Cardiac septum (tissue), 1 donor: ENCODE measurements around the gene MBP. TPM values are rescaled to one million over a fixed set of nuclear protein-coding genes. Genes with fewer than 3 reads are reported as not detected.

Source experiments
- DNase-seq: peaks from one replicate; pipeline ENCODE4 v3.0.0-alpha.2; 2020; ENCODE audit warnings: low spot score
- intact Hi-C: fragments of 100-400 bp; cut with DNase I; formaldehyde crosslinking; loops from one replicate; pipeline ENCODE4 v1.14.0; 2022
- total RNA-seq: library from RNA; stranded (reverse); fragmentation: NEBNext Ultra II Directional; extraction: Animal tissue kit (Norgen Biotek cat#: 25700); gene quantifications from one replicate; pipeline ENCODE4 v1.2.1, GENCODE V29; 2021
- donor health status: DM: no; HTN: no; CAD: no.

Gene MBP
- total RNA-seq, 1 donor from 2014 or later: 37.7 TPM

DNA sequence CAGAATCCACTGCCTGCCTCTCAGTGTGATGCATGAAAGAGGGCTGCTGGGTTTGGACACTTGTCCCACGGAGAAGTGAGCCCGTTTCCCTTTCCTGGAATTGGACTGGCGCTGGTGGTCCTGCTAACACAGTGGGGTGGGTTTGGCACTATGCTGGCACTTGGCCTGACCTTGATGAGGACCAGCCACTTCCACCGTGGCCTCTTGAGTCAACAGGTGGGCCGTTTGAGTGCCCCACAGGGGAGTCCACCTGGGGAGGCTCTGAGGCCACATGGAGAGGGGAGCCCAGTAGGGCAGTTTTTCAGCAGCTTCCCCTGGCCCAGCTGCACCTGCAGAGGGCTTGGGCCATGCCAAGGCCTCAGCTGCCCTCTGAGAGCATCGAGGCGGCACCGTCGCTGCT, 56.5 kb downstream of the MBP start:
- intact Hi-C loops: no loop called here
- no peak for DNase-seq

DNA sequence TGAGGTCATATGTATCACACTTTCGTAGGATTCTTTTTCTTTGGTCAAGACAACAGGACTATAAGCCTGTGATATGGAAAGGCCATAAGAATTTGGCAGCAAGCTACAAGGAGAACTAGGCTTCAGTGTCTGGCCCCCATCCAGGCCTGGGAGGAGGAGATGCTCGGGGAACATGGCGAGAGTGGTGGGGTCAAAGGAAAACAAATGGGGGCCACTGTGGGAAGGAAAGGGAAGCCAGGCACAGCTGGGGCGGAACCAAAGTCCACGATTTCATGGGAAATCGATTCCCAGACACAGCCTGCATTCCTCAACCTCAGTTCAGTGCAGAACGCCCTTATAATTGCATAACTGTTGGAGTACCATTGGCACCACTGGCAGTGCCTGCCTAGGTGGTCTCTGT, 58.2 kb downstream of the MBP start:
- intact Hi-C loops: loop anchor here (5.0 kb wide), 1 partner anchor 33 kb away; no protein-coding TSS in a partner anchor
- no peak for DNase-seq

DNA sequence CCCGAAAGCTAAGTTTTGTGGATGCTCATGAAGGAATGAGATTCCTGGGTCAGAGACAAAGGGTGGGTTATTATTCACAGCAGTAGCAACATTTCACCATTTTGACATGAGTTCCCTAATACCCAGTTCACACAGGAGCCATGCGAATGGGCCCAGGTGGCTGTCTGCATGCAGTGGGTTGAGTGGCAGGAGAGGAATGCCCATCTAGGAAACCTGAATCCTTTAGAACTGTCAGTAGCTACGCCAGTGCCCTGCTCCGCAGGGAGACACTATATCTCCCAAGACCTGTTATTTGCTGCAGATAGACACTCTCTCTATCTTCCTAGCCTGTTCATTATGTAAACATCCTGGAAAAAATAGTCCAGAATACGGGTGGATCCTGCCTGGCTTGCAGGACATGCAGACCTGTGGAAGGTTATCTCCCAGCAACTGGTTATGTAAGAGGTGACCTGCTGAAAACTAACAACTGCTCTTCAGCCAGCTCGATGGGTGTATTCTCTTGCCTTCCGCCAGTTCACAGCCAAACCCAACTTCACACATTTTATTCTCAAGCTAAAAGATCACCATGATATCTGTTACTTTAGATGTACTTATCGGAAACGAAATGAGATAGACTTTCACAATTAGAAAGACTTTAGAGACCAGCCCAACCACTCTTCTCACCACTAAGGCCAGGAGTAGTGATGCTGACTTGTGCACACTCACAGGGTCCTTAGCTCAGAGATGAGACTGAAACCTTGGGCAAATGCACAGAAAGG, 59.1 kb downstream of the MBP start:
- intact Hi-C loops: loop anchor here (5.0 kb wide), 1 partner anchor 34 kb away; no protein-coding TSS in a partner anchor
- DNase-seq: no peak

DNA sequence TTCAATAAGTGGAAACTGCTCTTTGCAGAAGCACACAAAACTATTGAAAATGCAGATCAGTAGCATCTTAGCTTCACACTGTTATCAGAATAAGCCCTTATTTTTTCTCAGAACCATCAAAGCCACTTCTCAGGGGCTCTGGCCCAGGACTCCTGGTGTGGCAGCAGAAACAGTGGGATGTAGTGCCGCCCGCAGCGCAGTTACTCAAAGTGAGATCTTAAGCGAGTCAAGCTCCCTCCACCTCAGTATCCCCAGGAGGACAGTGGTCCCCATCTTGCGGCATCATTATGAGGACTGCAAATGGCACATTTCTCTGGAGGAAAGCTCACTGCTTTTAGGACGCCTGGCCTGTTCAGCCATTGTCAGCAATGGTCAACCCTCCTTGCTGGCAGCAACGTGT, 60.0 kb downstream of the MBP start:
- no peak for DNase-seq
- intact Hi-C loops: loop anchor here (5.0 kb wide), 1 partner anchor 35 kb away; no protein-coding TSS in a partner anchor

DNA sequence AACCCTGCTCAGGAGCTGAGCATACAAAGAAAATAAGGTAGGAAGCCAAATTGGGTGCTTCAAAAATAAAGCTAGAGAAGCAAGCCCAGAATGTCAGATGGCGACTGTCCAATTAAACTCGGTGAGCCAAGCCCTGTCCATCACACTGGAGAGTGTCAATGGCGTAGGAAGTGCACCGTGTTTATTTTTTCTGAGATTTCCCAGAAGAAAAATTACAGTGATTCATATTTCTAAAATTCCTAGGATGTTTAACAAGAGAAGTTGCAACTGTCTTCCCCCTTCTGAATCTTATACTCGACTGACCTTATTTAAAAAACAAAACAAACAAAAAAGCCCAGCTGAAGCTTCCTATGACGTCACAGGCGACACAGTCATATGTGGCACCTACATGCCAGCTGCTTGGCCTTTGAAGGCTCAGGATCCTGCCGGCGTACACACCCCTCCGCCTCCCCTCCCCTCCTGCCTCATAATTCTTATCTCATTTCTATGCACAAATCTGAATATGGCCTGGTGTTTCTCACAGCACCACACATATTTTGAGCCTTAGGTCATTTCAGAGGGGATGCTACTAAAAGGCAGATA, 60.8 kb downstream of the MBP start:
- DNase-seq: no peak
- intact Hi-C loops: loop anchor here (5.0 kb wide), 1 partner anchor 35 kb away; no protein-coding TSS in a partner anchor

DNA sequence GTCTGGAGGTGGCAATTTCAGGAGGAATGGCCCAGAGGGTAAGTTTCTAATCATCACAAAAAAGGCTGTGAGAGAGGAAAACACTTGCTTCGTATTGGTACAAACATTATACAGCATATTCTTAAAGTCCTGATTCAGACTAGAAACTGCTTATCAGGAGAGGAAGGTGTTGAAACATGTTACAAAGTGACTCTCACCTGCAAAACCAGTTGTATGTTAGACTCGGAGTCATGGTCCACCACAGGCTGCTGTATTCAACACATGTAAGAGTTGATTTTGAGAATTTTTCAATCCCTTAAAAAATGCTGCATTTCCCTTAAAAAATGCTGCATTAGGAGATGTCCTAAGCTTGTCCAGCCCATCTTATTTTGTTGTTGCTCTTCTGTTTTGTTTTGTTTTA, 61.5 kb downstream of the MBP start:
- intact Hi-C loops: loop anchor here (5.0 kb wide), 1 partner anchor 36 kb away; no protein-coding TSS in a partner anchor
- DNase-seq: no peak

DNA sequence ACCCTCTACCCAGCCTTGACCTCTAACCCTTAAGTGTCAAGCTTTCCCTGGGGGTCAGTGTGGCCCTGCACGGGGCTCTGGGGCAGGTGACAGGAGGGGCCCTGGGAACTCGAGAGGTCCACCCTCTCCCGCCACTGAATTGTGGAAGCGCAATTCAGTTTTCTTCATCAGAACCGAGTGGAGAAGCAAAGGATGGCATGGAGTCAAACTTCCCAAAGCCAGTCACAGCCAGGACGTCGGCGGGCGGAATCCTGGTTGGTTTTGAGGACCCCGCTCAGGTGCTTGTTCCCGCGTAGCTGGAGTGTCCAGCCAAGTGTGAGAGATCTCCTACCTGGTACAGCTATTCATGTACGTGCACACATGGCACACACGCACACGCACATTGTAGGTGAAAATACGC, 62.0 kb downstream of the MBP start:
- no peak for DNase-seq
- intact Hi-C loops: loop anchor here (5.0 kb wide), 1 partner anchor 37 kb away; no protein-coding TSS in a partner anchor

DNA sequence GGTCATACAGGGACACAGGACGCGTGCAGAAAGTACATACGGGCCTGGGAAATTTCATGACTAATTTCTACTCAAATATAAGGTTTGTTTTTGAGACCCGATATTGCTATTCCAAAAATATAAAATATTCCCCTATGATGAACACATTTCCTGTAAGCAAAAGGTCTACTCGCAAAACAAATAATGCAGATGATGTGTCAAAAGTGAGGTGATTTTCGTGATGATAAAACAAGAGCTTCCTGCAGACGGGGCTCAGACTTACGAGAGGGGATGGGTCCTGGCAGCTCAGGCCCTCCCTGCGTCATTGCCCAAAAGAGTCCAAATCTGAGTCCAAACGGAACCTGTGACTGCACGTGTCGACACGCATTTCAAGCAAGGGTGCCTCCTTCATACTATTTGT, 62.7 kb downstream of the MBP start:
- no peak for DNase-seq
- intact Hi-C loops: loop anchor here (5.0 kb wide), 3 partner anchors 37 to 142 kb away; partner anchors contain the start of gene MBP

DNA sequence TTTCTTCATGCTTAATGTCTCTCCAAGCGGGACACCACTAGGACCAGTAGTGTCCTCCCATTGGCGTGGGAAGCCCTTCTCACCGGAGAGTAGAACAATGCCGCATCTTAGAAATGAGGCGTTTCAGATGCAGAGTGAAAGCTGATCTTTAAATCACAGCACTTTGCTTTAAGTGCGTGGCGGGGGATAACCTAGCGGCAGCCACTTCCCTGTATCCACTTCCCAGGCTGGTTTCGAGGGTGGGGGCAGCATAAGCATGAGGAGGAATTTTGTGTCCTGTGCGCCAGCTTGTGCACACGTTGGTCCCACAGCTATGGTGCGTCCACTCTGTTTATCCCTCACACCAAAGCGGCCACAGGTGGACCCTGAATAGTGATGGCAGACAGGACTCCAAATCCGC, 63.1 kb downstream of the MBP start:
- no peak for DNase-seq
- intact Hi-C loops: loop anchor here (5.0 kb wide), 2 partner anchors 63 to 143 kb away; partner anchors contain the start of gene MBP

DNA sequence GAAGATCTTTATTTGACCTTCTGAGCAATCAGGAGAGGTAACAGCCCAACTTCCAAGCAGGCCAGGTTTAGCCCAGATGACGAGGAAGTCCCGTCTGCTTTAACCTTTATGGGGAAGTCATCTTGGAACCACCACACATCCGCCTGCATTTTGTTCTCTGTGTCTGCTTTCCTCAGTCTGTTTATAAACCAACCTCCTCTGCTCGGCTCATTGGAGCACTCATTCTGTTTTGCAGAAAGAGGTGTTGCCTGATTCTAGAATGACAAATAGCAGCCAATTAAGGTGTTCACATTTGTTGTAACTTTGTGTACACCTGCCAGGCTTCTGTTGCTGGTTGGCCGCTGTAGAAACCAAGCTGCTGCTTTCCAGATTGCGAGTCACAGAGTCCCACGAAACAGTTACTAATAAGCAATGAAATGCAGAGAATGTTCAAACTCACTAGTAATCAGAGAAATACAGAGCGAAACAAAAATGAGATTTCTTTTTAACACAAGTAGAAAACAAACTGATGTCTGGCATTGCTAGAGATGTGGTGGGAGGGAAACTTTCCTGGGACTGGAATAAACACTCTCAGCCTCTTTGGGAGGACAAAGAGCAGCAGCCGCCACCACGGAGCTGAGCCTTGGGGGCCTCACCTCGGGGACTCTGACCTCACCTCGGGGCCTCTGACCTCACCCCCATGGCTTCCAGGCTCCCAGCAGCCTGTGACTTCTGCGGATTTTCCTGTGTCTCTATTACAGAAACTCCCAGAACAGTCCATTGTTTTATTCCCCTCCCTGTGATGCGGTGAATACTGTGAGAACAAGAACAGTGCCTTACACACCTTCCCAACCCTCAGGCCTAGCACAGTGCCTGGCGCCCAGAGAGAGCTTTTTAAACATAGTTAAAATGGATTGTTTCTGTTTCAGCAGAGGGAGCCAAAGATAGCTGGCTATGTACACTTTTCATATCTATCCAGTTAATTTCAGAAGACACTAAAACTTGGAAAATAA, 64.0 kb downstream of the MBP start:
- intact Hi-C loops: loop anchor here (5.0 kb wide), 2 partner anchors 64 to 144 kb away; partner anchors contain the start of gene MBP
- no peak for DNase-seq

DNA sequence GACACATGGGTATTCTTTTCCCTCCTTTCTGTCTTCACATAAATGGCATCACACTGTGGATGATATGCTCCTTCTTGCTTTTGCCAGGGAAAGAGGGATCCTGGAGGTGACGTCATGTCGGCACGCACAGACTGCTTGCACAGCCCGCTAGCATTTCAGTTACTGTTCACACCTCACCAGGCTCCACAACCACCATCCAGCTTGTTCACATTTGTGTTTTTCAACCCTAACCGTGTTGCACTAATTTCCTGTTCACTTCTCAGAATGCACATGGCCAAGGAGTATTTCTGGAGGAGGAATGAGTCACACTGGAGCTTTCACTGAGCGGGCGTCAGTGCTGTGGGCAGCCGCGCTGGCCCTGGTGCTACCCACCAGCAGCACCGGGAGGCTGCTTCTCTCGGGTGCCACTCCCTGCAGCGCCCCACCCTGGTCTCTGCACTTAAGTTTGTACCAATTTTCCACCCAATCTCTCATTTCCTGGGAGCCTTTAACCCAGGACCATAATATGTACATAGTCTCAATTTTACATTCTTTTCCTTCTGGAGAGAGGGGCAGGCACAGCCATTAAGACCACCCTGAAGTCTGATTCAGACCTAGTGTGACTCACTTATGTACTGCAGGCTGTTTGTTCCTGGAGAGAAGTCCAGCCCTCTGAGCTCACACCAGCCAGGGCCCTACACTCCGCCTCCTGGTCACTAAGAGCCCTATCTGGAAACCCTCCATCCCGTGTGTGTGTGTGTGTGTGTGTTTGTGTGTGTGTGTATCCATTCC, 65.1 kb downstream of the MBP start:
- intact Hi-C loops: loop anchor here (5.0 kb wide), 2 partner anchors 65 to 145 kb away; partner anchors contain the start of gene MBP
- DNase-seq: no peak

DNA sequence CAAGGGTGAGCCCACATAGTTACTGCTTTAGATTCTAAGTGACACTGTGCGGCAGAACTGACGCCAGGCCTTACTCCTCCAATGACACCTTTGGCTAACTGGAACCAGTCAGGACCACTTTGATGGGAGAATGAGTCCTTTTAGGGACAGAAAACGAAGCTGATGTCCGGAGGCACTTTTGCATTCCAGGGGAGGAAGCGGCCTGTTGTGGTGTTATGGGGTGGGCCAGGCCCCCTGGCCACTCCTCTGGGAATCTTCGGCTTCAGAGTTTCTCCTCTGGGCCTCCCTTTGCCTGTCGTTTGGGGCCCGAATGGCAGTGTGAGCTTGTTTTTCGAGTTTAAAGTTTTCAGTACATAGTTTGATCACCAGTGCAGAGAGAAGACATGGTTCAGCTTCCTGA, 65.9 kb downstream of the MBP start:
- intact Hi-C loops: loop anchor here (5.0 kb wide), 2 partner anchors 66 to 146 kb away; partner anchors contain the start of gene MBP

DNA sequence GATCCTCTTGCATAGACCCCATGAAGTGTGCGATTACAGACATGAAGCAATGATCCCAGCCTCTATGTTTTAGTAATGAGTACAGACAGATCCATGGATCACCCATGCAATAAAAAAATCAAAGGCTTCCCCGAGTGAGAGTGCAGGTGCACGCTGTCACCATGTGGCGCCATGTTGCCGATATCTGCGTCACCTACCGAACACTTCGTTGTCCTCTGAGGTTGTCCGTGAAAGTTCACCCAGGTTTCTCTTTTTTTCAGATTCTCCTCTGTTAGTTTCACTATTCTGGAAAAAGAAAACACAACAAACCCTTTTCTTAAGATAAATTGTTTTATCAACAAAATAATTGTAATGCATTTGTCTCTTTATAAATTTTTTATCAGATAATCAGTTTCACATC, 66.5 kb downstream of the MBP start:
- intact Hi-C loops: loop anchor here (5.0 kb wide), 2 partner anchors 66 to 146 kb away; partner anchors contain the start of gene MBP
- DNase-seq: no peak

More for the DNA sequence above, 65.9 kb downstream of the MBP start:
- no peak for DNase-seq

DNA sequence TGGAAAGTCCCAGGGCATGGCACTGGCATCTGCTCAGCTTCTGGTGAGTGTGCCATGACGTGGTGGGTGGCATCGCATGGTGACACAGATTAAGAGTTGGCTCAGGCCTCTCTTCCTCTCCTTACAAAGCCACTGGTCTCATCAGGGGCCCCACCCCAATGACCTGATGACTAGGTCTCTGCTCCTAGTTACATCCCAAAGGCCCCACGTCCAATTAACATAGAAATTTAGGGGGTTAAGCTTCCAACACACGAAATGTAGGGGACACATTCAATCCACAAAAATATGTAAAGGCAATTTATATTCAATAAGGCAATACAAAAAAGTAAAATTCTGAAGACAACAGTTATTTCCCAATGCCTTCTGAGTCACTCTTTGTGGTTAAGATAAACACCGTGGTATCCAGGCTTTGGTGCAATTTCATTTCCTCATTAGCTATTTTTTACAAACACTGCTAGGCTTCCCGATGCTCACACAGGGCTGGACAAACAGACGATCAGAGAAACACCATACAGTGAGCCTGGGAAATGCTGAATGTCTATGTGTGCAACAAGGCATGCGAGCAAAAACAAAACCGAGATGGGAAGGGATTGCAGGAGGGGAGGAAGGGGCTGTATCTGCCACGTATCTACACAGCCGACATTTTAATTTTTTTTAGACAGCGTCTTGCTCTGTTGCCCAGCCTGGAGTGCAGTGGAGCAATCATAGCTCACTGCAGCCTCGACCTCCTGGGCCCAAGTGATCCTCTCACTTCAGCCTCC, 67.2 kb downstream of the MBP start:
- no peak for DNase-seq
- intact Hi-C loops: loop anchor here (5.0 kb wide), 2 partner anchors 67 to 147 kb away; partner anchors contain the start of gene MBP

DNA sequence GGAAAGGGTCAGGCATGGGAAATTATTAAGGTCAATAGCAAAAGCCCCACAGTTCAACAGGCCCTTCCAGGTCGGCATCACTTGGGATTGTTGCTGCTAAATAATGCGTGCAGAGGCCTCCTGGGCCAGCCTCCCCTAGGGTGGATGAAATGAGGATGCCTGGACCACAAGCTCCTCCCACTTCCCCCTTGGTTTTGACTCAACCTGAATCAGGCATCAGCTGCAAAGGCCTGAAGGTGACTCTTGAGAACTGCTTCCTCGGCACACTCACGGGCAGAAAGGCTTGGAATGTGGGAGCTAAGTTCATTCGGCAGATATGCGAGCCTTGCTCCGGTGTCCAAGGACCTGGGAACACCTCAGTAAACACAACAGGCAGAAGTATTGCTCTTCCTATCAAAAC, 69.3 kb downstream of the MBP start:
- intact Hi-C loops: no loop called here
- no peak for DNase-seq

DNA sequence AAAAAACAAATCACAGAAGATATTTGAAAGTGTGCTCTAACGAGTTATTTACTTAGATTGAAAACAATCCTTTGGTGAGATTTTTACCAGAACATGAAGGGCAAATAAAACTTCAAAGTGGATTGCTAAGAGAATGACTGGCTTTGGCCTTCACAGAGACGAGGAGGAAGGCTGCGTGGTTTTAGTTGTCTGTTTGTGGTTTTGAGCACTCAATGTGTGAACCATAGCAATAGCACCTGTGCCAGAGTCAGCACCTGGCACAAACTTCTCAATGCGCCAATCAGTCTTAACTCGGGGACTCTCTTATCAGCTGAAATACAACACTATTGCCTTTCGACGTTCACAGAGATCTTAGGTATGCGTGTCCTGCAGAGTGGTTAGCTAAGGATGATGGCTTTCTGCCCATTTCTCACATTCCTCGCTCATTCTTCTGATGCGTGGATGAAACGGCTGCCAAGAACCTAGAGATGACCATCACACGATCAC, 70.0 kb downstream of the MBP start:
- intact Hi-C loops: no loop called here

DNA sequence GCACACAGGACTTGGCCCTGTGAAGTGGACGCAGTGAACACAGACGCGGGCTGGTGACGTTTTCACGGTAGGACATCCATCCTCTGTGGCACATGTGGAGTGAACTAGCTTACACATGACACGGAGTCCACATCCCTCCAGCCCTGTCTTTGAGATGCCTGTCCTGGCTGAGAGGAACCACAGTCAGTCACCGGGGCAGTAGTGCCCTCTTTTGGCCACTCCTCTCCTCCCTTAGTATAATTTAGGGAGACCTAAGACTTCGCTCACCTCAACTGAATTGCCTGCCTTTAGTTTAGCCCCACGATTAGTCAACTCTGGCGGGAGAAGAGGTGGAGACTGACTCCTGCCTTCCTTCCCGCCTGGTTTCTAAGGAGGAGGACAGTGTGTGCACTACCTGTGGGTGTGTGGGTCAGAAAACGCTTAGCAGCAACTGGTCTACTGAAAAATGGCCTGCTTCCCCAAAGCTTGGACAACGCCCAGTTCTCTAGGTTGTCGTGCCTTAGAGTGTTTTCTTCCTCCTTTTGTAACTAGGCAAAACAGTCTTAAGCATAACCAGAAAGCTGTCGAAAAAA, 70.6 kb downstream of the MBP start:
- peak; percentile 77 for DNase-seq
- intact Hi-C loops: no loop called here

More for the DNA sequence above, 70.0 kb downstream of the MBP start:
- DNase-seq: no peak
